ENCODE results near the gene TLX3. TPM values are rescaled to one million over a fixed set of nuclear protein-coding genes. Genes with fewer than 3 reads are reported as not detected.

TLX3 gene
- total and polyA plus RNA-seq, 2 of the 4 experiments (the other 2 are of a cell fraction) = not detected

DNA sequence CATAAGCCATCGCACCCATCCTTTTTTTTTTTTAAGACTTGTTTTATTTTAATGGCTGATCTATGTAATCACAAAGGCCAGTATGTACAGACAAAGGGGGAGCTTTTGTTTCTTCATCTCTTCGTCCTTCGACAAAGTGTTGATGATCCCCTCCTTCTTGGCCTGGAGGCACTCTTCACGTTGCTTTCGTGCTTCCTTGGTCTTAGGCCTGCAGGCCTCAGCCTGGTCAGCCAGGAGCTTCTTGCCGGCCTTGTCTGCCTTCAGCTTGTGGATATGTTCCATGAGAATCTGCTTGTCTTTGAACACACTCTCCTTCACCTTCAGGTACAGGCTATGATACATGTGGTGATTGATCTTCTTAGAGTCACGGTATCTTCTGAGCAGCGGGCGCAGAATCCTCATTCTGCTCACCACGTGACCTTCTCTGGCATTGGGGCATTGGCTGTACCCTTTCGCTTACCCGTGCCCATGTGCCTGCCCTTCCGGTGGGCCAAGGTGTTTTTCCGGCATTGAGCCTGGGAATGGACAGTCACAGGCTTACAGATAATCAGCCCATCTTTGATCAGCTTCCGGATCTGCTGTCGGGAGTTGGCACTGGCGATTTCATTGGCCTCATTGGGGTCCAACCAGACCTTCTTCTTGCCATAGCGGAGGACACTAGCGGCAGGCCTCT lies 36.0 kb downstream of the TLX3 start:
- intact Hi-C loops (cut with micrococcal nuclease) = loop anchor here (5.0 kb wide), 1 partner anchor 708 kb away; no protein-coding TSS in a partner anchor
- Histone ChIP-seq H2AK5ac (ENCODE audit: low read depth, low read length) (no peak overlapping the region), H3K4ac (ENCODE audit: low read depth, low read length) (no peak overlapping the region), H2AK9ac (replicated peaks; ENCODE audit: low read depth, low read length, poor library complexity) (no peak overlapping the region), H3K79me1 (ENCODE audit: low read depth in 1 of 2, low read length in 2 of 2) (no peaks in the 10 kb centered on the region), H3K56ac (ENCODE audit: extremely low read depth, insufficient read depth, low read length) (no peak overlapping the region), H4K20me1 (ENCODE audit: insufficient read depth, low read length) (no peaks in the 10 kb centered on the region), H4K91ac (ENCODE audit: insufficient read depth, low read depth, low read length) (no peak overlapping the region), H3K4me3 (ENCODE audit: insufficient read depth, low read depth, low read length) (no peak overlapping the region), H2BK15ac (ENCODE audit: low read depth, low read length) (no peak overlapping the region), H4K8ac (ENCODE audit: low read depth in 2 of 2, low read length in 2 of 2) (no peak overlapping the region), H3K18ac (ENCODE audit: low read depth, low read length) (no peak overlapping the region), H3K4me2 (ENCODE audit: low read depth, low read length) (no peak overlapping the region), H3K27me3 (ENCODE audit: control insufficient read depth, insufficient read depth, low read length) (0 out of 2 replicates have a peak, but pooled peaks cover 2% of the 10 kb centered on the region), H3K4me1 (ENCODE audit: control insufficient read depth, insufficient read depth, low read length) (no peaks in the 10 kb centered on the region), H3K9me1 (ENCODE audit: insufficient read depth, low read length) (no peaks in the 10 kb centered on the region), H3K14ac (replicated peaks; ENCODE audit: low read depth, low read length) (no peak overlapping the region), H3K36me3 (ENCODE audit: control insufficient read depth, insufficient read depth, low read length) (no peaks in the 10 kb centered on the region), H2BK20ac (ENCODE audit: low read depth, low read length) (no peak overlapping the region), H2BK5ac (ENCODE audit: low read depth, low read length, poor library complexity, severe bottlenecking) (no peak overlapping the region), H4K5ac (ENCODE audit: low read depth, low read length) (no peak overlapping the region), H3K9ac (ENCODE audit: low read depth, low read length) (no peak overlapping the region), H3K27ac (ENCODE audit: insufficient read depth, low read length) (no peak overlapping the region), H3K9me3 (ENCODE audit: control insufficient read depth, insufficient read depth, low read length) (no peaks in the 10 kb centered on the region), H3K23ac (ENCODE audit: low read depth, low read length) (no peak overlapping the region), H2AFZ (replicated peaks; ENCODE audit: low read length, poor library complexity) (no peak overlapping the region), H2BK120ac (ENCODE audit: low read depth, low read length) (no peak overlapping the region)
- CTCF ChIA-PET = no interaction called here
- no TSS peak for BruUV-seq (replicated peaks)
- POLR2A ChIA-PET (ENCODE audit: unreplicated experiment) = no interaction called here
- in situ Hi-C loops (cut with MboI; ENCODE audit: low sequenced_read_pairs) = loop anchor here (5.0 to 25.0 kb wide), 2 partner anchors 358 to 533 kb away; no protein-coding TSS in a partner anchor
- ATAC-seq (ENCODE audit: low read depth) (no peak), DNase-seq (no peak)
- WGBS, 2 experiments (ENCODE audit: extremely low coverage in 2 of 2, insufficient read length in 1 of 2) = 81% methylated on average over 11 of the region's 19 CpGs; no CpG with 5 or more reads in 1 of the 2 experiments
- no peak for TF ChIP-seq USF2 (IDR thresholded peaks at IDR 0.05; ENCODE audit: low read depth, low read length)
- TF ChIP-seq CTCF (conservative IDR thresholded peaks at IDR 0.05; ENCODE audit: low read depth, low read length) = no peak
- TF ChIP-seq, protein P1, sequence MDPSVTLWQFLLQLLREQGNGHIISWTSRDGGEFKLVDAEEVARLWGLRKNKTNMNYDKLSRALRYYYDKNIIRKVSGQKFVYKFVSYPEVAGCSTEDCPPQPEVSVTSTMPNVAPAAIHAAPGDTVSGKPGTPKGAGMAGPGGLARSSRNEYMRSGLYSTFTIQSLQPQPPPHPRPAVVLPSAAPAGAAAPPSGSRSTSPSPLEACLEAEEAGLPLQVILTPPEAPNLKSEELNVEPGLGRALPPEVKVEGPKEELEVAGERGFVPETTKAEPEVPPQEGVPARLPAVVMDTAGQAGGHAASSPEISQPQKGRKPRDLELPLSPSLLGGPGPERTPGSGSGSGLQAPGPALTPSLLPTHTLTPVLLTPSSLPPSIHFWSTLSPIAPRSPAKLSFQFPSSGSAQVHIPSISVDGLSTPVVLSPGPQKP (IDR thresholded peaks at IDR 0.05; ENCODE audit: borderline replicate concordance, low read depth, low read length) = no peak
- TF ChIP-seq CEBPB (IDR thresholded peaks at IDR 0.05; ENCODE audit: low read depth, low read length) = no peak
- no peak for TF ChIP-seq MAZ (IDR thresholded peaks at IDR 0.05; ENCODE audit: borderline replicate concordance, low read depth, low read length)
- TF ChIP-seq RAD21 (IDR thresholded peaks at IDR 0.05; ENCODE audit: low read length) = no peak
- TF ChIP-seq CHD1 (IDR thresholded peaks at IDR 0.05; ENCODE audit: low read depth, low read length) = no peak
- no peak for TF ChIP-seq MXI1 (IDR thresholded peaks at IDR 0.05; ENCODE audit: borderline replicate concordance, low read depth, low read length)
- TF ChIP-seq SMC3 (IDR thresholded peaks at IDR 0.05; ENCODE audit: low read depth, low read length) = no peak
- no peak for TF ChIP-seq MAFK (IDR thresholded peaks at IDR 0.05; ENCODE audit: low read depth, low read length)
- no peak for TF ChIP-seq NFE2L2 (IDR thresholded peaks at IDR 0.05; ENCODE audit: low read depth, low read length)
- dilution Hi-C loops (cut with HindIII; ENCODE audit: low sequenced_read_pairs, unreplicated experiment) = no loop called here
